MG63 (cell line): ENCODE results near the gene ACAD11. TPM values are rescaled to one million over a fixed set of nuclear protein-coding genes. Genes with fewer than 3 reads are reported as not detected.
A peak's percentile ranks its signal among the peaks of the same experiment; 100 is the strongest.

Experiments
- DNase-seq: peaks from one replicate; pipeline ENCODE4 v3.0.0-alpha.2; 2020
- H3K27me3 ChIP-seq: fragments of 250-450 bp; sonication (Bioruptor Pico); 2 replicates; pipeline ENCODE4 v1.5.1; 2020; ENCODE audit warnings: mild to moderate bottlenecking, moderate library complexity
- H3K36me3 ChIP-seq: fragments of 250-450 bp; sonication (Bioruptor Pico); 2 replicates; pipeline ENCODE4 v1.5.1; 2020; ENCODE audit warnings: mild to moderate bottlenecking, moderate library complexity
- H3K4me3 ChIP-seq: fragments of 250-450 bp; sonication (Bioruptor Pico); 2 replicates; pipeline ENCODE4 v1.5.1; 2020; ENCODE audit warnings: mild to moderate bottlenecking, moderate library complexity
- H3K9me3 ChIP-seq: fragments of 250-450 bp; sonication (Bioruptor Pico); 2 replicates; pipeline ENCODE4 v1.5.1; 2020; ENCODE audit warnings: mild to moderate bottlenecking, moderate library complexity
- total RNA-seq: library from RNA; depleted of rRNA; stranded (reverse); fragments of >200 nt; shearing (Covaris generic); gene quantifications from 2 replicates; pipeline ENCODE4 v1.2.3, GENCODE V29; 2014; ENCODE audit warnings: low replicate concordance

The ACAD11 gene
- total RNA-seq, 1 experiment from 2014 or later, result 12.1 TPM

- Histone ChIP-seq H3K27me3 (no peaks in the 10 kb centered on the region), H3K36me3 (no peaks in the 10 kb centered on the region)
- DNase-seq, result no peak
Observed at GRCh38 chr3:132553826-132554225, 105.8 kb downstream of the ACAD11 start.

GRCh38 chr3:132550579-132551305 lies 108.9 kb downstream of the ACAD11 start:
- no peaks in the 10 kb centered on the region for H3K9me3 ChIP-seq
- DNase-seq, result no peak
- H3K4me3 ChIP-seq, result no peak overlapping the region
- no peaks in the 10 kb centered on the region for H3K27me3 ChIP-seq
- no peaks in the 10 kb centered on the region for H3K36me3 ChIP-seq

More at GRCh38 chr3:132553826-132554225, 105.8 kb downstream of the ACAD11 start:
- Histone ChIP-seq H3K4me3 (no peak overlapping the region), H3K9me3 (no peaks in the 10 kb centered on the region)

GRCh38 chr3:132549890-132550578 lies 109.6 kb downstream of the ACAD11 start:
- no peaks in the 10 kb centered on the region for H3K36me3 ChIP-seq
- H3K4me3 ChIP-seq, result no peak overlapping the region
- H3K9me3 ChIP-seq, result no peaks in the 10 kb centered on the region
- H3K27me3 ChIP-seq, result no peaks in the 10 kb centered on the region
- DNase-seq, result peak; percentile 48

- H3K36me3 ChIP-seq, result no peaks in the 10 kb centered on the region
- no peak overlapping the region for H3K4me3 ChIP-seq
- DNase-seq, result no peak
Observed at GRCh38 chr3:132549169-132549568, 110.4 kb downstream of the ACAD11 start.

GRCh38 chr3:132545471-132545870 lies 114.1 kb downstream of the ACAD11 start:
- peaks cover 14% of the 10 kb centered on the region for H3K36me3 ChIP-seq
- DNase-seq, result no peak
- no peaks in the 10 kb centered on the region for H3K9me3 ChIP-seq
- H3K4me3 ChIP-seq, result no peak overlapping the region
- H3K27me3 ChIP-seq, result no peaks in the 10 kb centered on the region

More at GRCh38 chr3:132549169-132549568, 110.4 kb downstream of the ACAD11 start:
- H3K27me3 ChIP-seq, result no peaks in the 10 kb centered on the region
- no peaks in the 10 kb centered on the region for H3K9me3 ChIP-seq

- Histone ChIP-seq H3K27me3 (no peaks in the 10 kb centered on the region), H3K4me3 (no peak overlapping the region), H3K9me3 (no peaks in the 10 kb centered on the region), H3K36me3 (peaks cover 22% of the 10 kb centered on the region)
- no peak for DNase-seq
Observed at GRCh38 chr3:132544130-132544529, 115.5 kb downstream of the ACAD11 start.

- Histone ChIP-seq H3K27me3 (no peaks in the 10 kb centered on the region), H3K36me3 (peaks cover 22% of the 10 kb centered on the region), H3K9me3 (no peaks in the 10 kb centered on the region), H3K4me3 (no peak overlapping the region)
- DNase-seq, result peak; percentile 50
Observed at GRCh38 chr3:132543011-132543739, 116.4 kb downstream of the ACAD11 start.

GRCh38 chr3:132542577-132542976 lies 117.0 kb downstream of the ACAD11 start:
- Histone ChIP-seq H3K4me3 (no peak overlapping the region), H3K36me3 (peaks cover 28% of the 10 kb centered on the region), H3K9me3 (no peaks in the 10 kb centered on the region), H3K27me3 (no peaks in the 10 kb centered on the region)
- DNase-seq, result no peak

- H3K36me3 ChIP-seq, result peaks cover 44% of the 10 kb centered on the region
Observed at GRCh38 chr3:132539681-132540080, 119.9 kb downstream of the ACAD11 start.

GRCh38 chr3:132538072-132538471 lies 121.5 kb downstream of the ACAD11 start:
- no peaks in the 10 kb centered on the region for H3K27me3 ChIP-seq
- DNase-seq, result no peak
- H3K4me3 ChIP-seq, result no peak overlapping the region
- H3K9me3 ChIP-seq, result no peaks in the 10 kb centered on the region
- H3K36me3 ChIP-seq, result peaks cover 51% of the 10 kb centered on the region

More at GRCh38 chr3:132539681-132540080, 119.9 kb downstream of the ACAD11 start:
- H3K4me3 ChIP-seq, result no peak overlapping the region
- H3K27me3 ChIP-seq, result no peaks in the 10 kb centered on the region
- no peaks in the 10 kb centered on the region for H3K9me3 ChIP-seq
- DNase-seq, result no peak

GRCh38 chr3:132537297-132537696 lies 122.3 kb downstream of the ACAD11 start:
- H3K36me3 ChIP-seq, result peaks cover 51% of the 10 kb centered on the region
- H3K9me3 ChIP-seq, result no peaks in the 10 kb centered on the region
- H3K27me3 ChIP-seq, result no peaks in the 10 kb centered on the region
- DNase-seq, result no peak
- no peak overlapping the region for H3K4me3 ChIP-seq

GRCh38 chr3:132536442-132537153 lies 123.0 kb downstream of the ACAD11 start:
- no peak for DNase-seq
- Histone ChIP-seq H3K9me3 (no peaks in the 10 kb centered on the region), H3K27me3 (no peaks in the 10 kb centered on the region), H3K4me3 (no peak overlapping the region), H3K36me3 (peaks cover 48% of the 10 kb centered on the region)

GRCh38 chr3:132535575-132536441 lies 123.8 kb downstream of the ACAD11 start:
- Histone ChIP-seq H3K9me3 (no peaks in the 10 kb centered on the region), H3K4me3 (no peak overlapping the region), H3K36me3 (peaks cover 45% of the 10 kb centered on the region), H3K27me3 (no peaks in the 10 kb centered on the region)
- peak; percentile 62 for DNase-seq

GRCh38 chr3:132530624-132531023 lies 129.0 kb downstream of the ACAD11 start:
- H3K36me3 ChIP-seq, result peaks cover 57% of the 10 kb centered on the region
- no peak for DNase-seq
- H3K27me3 ChIP-seq, result no peaks in the 10 kb centered on the region
- no peaks in the 10 kb centered on the region for H3K9me3 ChIP-seq
- H3K4me3 ChIP-seq, result no peak overlapping the region

- Histone ChIP-seq H3K36me3 (peaks cover 54% of the 10 kb centered on the region), H3K4me3 (no peak overlapping the region), H3K27me3 (no peaks in the 10 kb centered on the region), H3K9me3 (no peaks in the 10 kb centered on the region)
- no peak for DNase-seq
Observed at GRCh38 chr3:132522353-132522752, 137.3 kb downstream of the ACAD11 start.

- peaks cover 54% of the 10 kb centered on the region for H3K36me3 ChIP-seq
Observed at GRCh38 chr3:132521901-132522300, 137.7 kb downstream of the ACAD11 start.

More at GRCh38 chr3:132521901-132522300, 137.7 kb downstream of the ACAD11 start:
- no peak for DNase-seq
- Histone ChIP-seq H3K4me3 (no peak overlapping the region), H3K27me3 (no peaks in the 10 kb centered on the region), H3K9me3 (no peaks in the 10 kb centered on the region)
